Natural killer cell (primary cell): ENCODE data around the gene MUC12. TPM values are rescaled to one million over a fixed set of nuclear protein-coding genes. Genes with fewer than 3 reads are reported as not detected.

Experiments
- ATAC-seq, 3 donors: fragments of 150-1000 bp in 2 of 3; fragments of 200-7000 bp in 1 of 3; cut with Tn5 transposase; 1 replicate in 1 of 3; 2 replicates in 2 of 3; pipeline ENCODE4 v1.10.0; 2021; ENCODE audit warnings: mild to moderate bottlenecking in 2 of 3, moderate library complexity in 2 of 3
- DNase-seq, 2 donors: peaks; one replicate each; pipeline versions ENCODE4 v3.0.0 to v3.0.0-alpha.2; 2013 to 2021; ENCODE audit warnings: mixed read lengths in 1 of 2
- H3K27ac ChIP-seq: one replicate; pipeline ENCODE4 v1.5.1; 2013; ENCODE audit warnings: mild to moderate bottlenecking, low read length
- H3K27me3 ChIP-seq: one replicate; pipeline ENCODE4 v1.6.1; 2013; ENCODE audit warnings: low read length; ENCODE audit not compliant: control insufficient read depth, insufficient read depth
- H3K36me3 ChIP-seq: one replicate; pipeline ENCODE4 v1.6.1; 2013; ENCODE audit warnings: low read length; ENCODE audit not compliant: control insufficient read depth, insufficient read depth
- H3K4me1 ChIP-seq: one replicate; pipeline ENCODE4 v1.6.1; 2013; ENCODE audit warnings: low read length; ENCODE audit not compliant: control insufficient read depth, insufficient read depth
- H3K4me3 ChIP-seq: one replicate; pipeline ENCODE4 v1.5.1; 2013; ENCODE audit warnings: low read length
- H3K9me3 ChIP-seq: one replicate; pipeline ENCODE4 v1.6.1; 2013; ENCODE audit warnings: low read length; ENCODE audit not compliant: control insufficient read depth, insufficient read depth
- H3K27ac Mint-ChIP-seq, 2 donors: one replicate each; pipeline ENCODE4 v1.8.0; 2022; ENCODE audit warnings: mild to moderate bottlenecking in 2 of 2, mixed read lengths in 2 of 2, moderate library complexity in 1 of 2
- H3K27me3 Mint-ChIP-seq, 2 donors: one replicate each; pipeline ENCODE4 v1.8.0; 2022; ENCODE audit warnings: low read depth in 2 of 2, mixed read lengths in 2 of 2
- H3K36me3 Mint-ChIP-seq: one replicate; pipeline ENCODE4 v1.8.0; 2022; ENCODE audit warnings: mixed read lengths
- H3K4me1 Mint-ChIP-seq, 2 donors: one replicate each; pipeline ENCODE4 v1.8.0; 2022; ENCODE audit warnings: mixed read lengths in 2 of 2
- H3K4me3 Mint-ChIP-seq: one replicate; pipeline ENCODE4 v1.8.0; 2022; ENCODE audit warnings: mild to moderate bottlenecking, moderate library complexity, mixed read lengths
- H3K9me3 Mint-ChIP-seq, 2 donors: one replicate each; pipeline ENCODE4 v1.8.0; 2022; ENCODE audit warnings: mixed read lengths in 2 of 2
- CTCF ChIP-seq: fragments of 200-600 bp; IDR thresholded peaks from one replicate; pipeline ENCODE4 v1.8.0; 2022; ENCODE audit warnings: antibody characterized with exemption
- WGBS: methylation state at CpG from one replicate; pipeline ENCODE4 v1.1.7; 2013; ENCODE audit warnings: missing lambda C conversion rate; ENCODE audit not compliant: insufficient coverage; 5-methylcytosine and 5-hydroxymethylcytosine counted together
- intact Hi-C: fragments of 100-400 bp; cut with micrococcal nuclease; formaldehyde crosslinking; loops from one replicate; pipeline ENCODE4 v1.14.2; 2022
- total RNA-seq, 4 donors: library from RNA; stranded (reverse); fragments of 120-200 nt in 1 of 4; gene quantifications; one replicate each; pipeline versions ENCODE4 v1.2.3 to v1.2.4, GENCODE V29; 2013 to 2022

Gene MUC12
- total RNA-seq, 3 donors from 2014 or later (not counting 1 experiment from before 2014, with no cell fraction given), result 1.2 to 4.6 TPM; not detected in 1

DNA sequence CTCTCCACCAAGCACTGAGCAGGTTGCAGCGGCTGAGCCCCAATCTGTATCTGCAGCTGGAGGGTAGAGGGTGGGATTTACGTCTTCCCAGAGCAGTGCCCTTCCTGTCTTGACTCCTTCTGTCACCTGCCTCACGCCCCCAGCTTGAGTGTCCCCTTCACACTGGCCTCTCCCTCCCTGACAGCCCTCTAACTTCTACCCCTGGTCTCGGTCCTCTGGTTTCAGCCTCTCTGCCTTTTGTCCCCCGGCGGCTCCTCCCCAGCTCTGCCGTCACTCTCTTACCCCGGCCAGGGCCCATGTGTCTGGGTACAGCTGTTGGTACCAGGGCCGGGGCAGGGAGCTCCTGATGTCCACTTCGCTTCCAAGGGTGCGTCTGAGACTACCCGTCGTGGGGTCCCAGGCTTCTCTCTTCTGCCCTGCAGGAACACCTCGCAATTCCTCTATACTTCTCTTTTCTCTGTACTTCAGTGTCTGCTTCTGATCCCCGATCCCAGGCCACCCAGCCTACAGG lies 19.4 kb upstream of the MUC12 start:
- no peak for ATAC-seq
- intact Hi-C loops, result loop anchor here (1.0 kb wide), 1 partner anchor 25 kb away; no protein-coding TSS in a partner anchor

DNA sequence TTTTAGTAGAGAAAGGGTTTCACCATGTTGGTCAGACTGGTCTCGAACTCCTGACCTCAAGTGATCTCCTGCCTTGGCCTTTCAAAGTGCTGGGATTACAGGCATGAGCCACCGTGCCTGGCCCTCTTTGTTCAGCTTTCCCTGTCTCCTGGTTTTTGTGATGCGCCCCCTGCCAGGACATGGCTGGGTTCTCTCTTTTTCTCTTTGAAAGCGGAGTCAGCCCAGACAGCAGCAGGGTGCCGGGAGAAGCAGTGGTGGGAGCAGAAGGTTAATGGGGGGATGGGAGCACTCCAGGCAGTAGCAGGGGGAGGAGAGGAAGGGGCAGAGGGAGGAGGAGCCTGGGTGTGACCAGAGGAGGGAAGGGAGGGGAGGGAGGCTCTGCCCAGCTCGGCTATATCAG lies 18.2 kb upstream of the MUC12 start:
- no peak overlapping the region for H3K27ac Mint-ChIP-seq
- no peaks in the 10 kb centered on the region for H3K4me1 ChIP-seq
- no peaks in the 10 kb centered on the region for H3K36me3 Mint-ChIP-seq
- H3K27ac ChIP-seq, result no peak overlapping the region
- peaks cover 7 to 14% of the 10 kb centered on the region in 2 donors for H3K27me3 Mint-ChIP-seq
- 41% methylated on average over 5 of the region's 6 CpGs for WGBS
- no peaks in the 10 kb centered on the region for H3K36me3 ChIP-seq
- no peaks in the 10 kb centered on the region for H3K27me3 ChIP-seq
- H3K4me3 Mint-ChIP-seq, result no peak overlapping the region
- TF ChIP-seq CTCF, result no peak
- no peaks in the 10 kb centered on the region for H3K9me3 ChIP-seq
- no peak overlapping the region for H3K4me3 ChIP-seq
- H3K9me3 Mint-ChIP-seq, result no peaks in the 10 kb centered on the region
- no peak for DNase-seq
- no peaks in the 10 kb centered on the region for H3K4me1 Mint-ChIP-seq
- intact Hi-C loops, result no loop called here
- no peak for ATAC-seq

More for the DNA sequence above, 19.4 kb upstream of the MUC12 start:
- Mint-ChIP-seq H3K27me3 (peaks cover 19 to 21% of the 10 kb centered on the region in 2 donors), H3K4me3 (no peak overlapping the region), H3K9me3 (no peaks in the 10 kb centered on the region), H3K27ac (no peak overlapping the region), H3K36me3 (no peaks in the 10 kb centered on the region), H3K4me1 (no peaks in the 10 kb centered on the region)
- H3K27ac ChIP-seq, result no peak overlapping the region
- no peak overlapping the region for H3K4me3 ChIP-seq
- H3K27me3 ChIP-seq, result no peaks in the 10 kb centered on the region
- DNase-seq, result peak in 1 of 2 donors; percentile 2
- H3K36me3 ChIP-seq, result no peaks in the 10 kb centered on the region
- TF ChIP-seq CTCF, result no peak
- no peaks in the 10 kb centered on the region for H3K4me1 ChIP-seq
- 45% methylated on average over 15 of the region's 15 CpGs for WGBS
- H3K9me3 ChIP-seq, result no peaks in the 10 kb centered on the region

DNA sequence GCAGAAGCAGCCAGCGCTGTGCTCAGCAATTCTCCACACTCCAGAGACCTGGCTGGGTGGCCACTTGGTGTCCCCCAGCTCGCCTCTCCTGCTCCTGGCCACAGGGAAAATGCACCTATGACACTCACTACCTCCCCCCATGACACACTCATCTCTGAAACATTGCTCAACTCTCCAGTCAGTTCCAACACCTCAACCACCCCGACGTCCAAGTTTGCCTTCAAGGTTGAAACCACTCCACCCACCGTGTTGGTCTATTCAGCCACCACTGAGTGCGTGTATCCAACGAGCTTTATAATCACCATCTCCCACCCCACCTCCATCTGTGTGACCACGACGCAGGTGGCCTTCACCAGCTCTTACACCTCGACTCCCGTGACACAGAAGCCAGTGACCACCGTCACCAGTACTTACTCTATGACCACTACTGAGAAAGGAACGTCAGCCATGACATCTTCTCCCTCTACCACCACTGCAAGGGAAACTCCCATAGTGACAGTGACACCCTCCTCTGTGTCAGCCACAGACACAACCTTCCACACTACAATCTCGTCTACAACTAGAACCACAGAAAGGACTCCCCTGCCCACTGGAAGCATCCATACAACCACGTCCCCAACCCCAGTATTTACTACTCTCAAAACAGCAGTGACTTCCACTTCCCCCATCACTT lies 17.3 kb upstream of the MUC12 start:
- Mint-ChIP-seq H3K9me3 (no peaks in the 10 kb centered on the region), H3K4me1 (no peaks in the 10 kb centered on the region), H3K4me3 (no peak overlapping the region), H3K36me3 (no peaks in the 10 kb centered on the region), H3K27ac (no peak overlapping the region), H3K27me3 (peaks cover 5 to 12% of the 10 kb centered on the region in 2 donors)
- DNase-seq (peak in 1 of 2 donors; percentile 3), ATAC-seq (peak in 2 of 3 donors; percentile 25 to 45)
- Histone ChIP-seq H3K4me3 (no peak overlapping the region), H3K9me3 (no peaks in the 10 kb centered on the region), H3K4me1 (no peaks in the 10 kb centered on the region), H3K27ac (no peak overlapping the region), H3K27me3 (no peaks in the 10 kb centered on the region), H3K36me3 (no peaks in the 10 kb centered on the region)
- 65% methylated on average over 15 of the region's 15 CpGs for WGBS
- intact Hi-C loops, result no loop called here
- TF ChIP-seq CTCF, result no peak

- peaks cover 5 to 12% of the 10 kb centered on the region in 2 donors for H3K27me3 Mint-ChIP-seq
- no peak for DNase-seq
- ATAC-seq, result no peak
- no peaks in the 10 kb centered on the region for H3K9me3 Mint-ChIP-seq
- WGBS, result 33% methylated on average over 2 of the region's 2 CpGs
- no peak overlapping the region for H3K27ac Mint-ChIP-seq
- Histone ChIP-seq H3K4me1 (no peaks in the 10 kb centered on the region), H3K27me3 (no peaks in the 10 kb centered on the region), H3K4me3 (no peak overlapping the region), H3K9me3 (no peaks in the 10 kb centered on the region), H3K36me3 (no peaks in the 10 kb centered on the region), H3K27ac (no peak overlapping the region)
- H3K4me3 Mint-ChIP-seq, result no peak overlapping the region
- no peaks in the 10 kb centered on the region for H3K36me3 Mint-ChIP-seq
- intact Hi-C loops, result no loop called here
- TF ChIP-seq CTCF, result no peak
- no peaks in the 10 kb centered on the region for H3K4me1 Mint-ChIP-seq
These were observed 16.7 kb upstream of the MUC12 start for GRCh38 chr7:100952641-100953040.
